SK-N-SH treated with all-trans-retinoic acid at 6 μM for 48 hours (cell line): ENCODE results near the gene NDUFA8.

Experiments used
- GLIS3 ChIP-seq: fragments of 250-450 bp; sonication (Bioruptor Pico); IDR thresholded peaks from 2 replicates; pipeline ENCODE4 v1.5.0; 2020; ENCODE audit warnings: mild to moderate bottlenecking, moderate library complexity
- TOX ChIP-seq: fragments of 250-450 bp; sonication (Bioruptor Pico); IDR thresholded peaks from 2 replicates; pipeline ENCODE4 v1.8.0; 2021; ENCODE audit warnings: mild to moderate bottlenecking, moderate library complexity, borderline replicate concordance
- ZC3H10 ChIP-seq: fragments of 250-450 bp; sonication (Bioruptor Pico); IDR thresholded peaks from 2 replicates; pipeline ENCODE4 v1.5.1; 2021; ENCODE audit warnings: mild to moderate bottlenecking, moderate library complexity
- ZNF70 ChIP-seq: fragments of 450-650 bp; formaldehyde crosslinking; IDR thresholded peaks from 2 replicates; pipeline ENCODE4 v1.5.0; 2020; ENCODE audit warnings: mild to moderate bottlenecking, moderate library complexity
- ZNF8 ChIP-seq: fragments of 450-650 bp; formaldehyde crosslinking; IDR thresholded peaks from 2 replicates; pipeline ENCODE4 v1.5.0; 2020; ENCODE audit warnings: mild to moderate bottlenecking, moderate library complexity
- TF ChIP-seq, protein P1 (sequence below): fragments of 250-450 bp; sonication (Bioruptor Pico); IDR thresholded peaks from 2 replicates; pipeline ENCODE4 v1.5.1; 2020; ENCODE audit warnings: low read depth, mild to moderate bottlenecking, moderate library complexity
- TF ChIP-seq, protein P2 (sequence below): fragments of 250-450 bp; sonication (Bioruptor Pico); IDR thresholded peaks from 2 replicates; pipeline ENCODE4 v1.8.0; 2020; ENCODE audit warnings: mild to moderate bottlenecking, moderate library complexity, borderline replicate concordance

DNA sequence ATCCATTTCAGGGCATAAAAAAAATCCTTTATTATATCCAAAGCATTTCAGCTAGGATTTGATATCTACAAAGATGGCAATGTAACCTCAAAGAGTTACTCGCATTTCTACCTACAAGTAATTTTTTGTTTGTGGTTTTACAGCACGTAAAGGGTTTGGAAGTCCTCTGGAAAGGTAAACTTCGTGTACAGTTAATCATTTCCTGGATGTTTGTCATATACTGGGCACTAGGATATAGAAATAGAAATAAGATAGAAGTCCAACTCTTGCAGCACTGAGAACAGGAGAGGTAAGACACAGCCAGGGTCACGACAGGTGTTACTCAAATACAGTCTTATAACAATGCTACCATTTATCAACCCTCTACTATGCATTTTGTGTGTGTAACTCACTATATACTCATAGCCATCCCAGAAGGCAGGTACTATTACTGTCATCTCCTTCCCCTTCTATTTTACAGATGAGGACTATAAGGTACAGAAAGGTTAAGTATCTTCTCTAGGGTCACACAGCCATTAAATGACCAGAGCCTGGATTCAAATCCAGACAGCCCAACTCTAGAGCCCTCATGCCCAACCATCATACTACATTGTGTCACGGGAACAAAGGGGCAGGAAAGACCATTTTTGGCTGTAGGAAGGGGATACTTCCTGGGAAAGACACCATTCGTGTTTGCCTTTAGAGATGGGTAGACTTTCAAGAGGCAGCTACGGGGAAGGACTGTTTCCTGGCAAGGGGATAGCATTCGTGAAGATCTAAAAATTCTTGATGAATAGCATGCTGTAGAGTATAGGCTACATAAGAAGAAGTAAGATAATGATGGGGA, 19.0 kb downstream of the NDUFA8 start:
- TF ChIP-seq TOX (CRISPR knock-in tag) (no peak), GLIS3 (no peak), ZNF70 (no peak), ZNF8 (no peak), ZC3H10 (CRISPR knock-in tag) (no peak)
- TF ChIP-seq, protein P1, sequence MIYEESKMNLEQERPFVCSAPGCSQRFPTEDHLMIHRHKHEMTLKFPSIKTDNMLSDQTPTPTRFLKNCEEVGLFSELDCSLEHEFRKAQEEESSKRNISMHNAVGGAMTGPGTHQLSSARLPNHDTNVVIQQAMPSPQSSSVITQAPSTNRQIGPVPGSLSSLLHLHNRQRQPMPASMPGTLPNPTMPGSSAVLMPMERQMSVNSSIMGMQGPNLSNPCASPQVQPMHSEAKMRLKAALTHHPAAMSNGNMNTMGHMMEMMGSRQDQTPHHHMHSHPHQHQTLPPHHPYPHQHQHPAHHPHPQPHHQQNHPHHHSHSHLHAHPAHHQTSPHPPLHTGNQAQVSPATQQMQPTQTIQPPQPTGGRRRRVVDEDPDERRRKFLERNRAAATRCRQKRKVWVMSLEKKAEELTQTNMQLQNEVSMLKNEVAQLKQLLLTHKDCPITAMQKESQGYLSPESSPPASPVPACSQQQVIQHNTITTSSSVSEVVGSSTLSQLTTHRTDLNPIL (CRISPR knock-in tag), result no peak
- TF ChIP-seq, protein P2, sequence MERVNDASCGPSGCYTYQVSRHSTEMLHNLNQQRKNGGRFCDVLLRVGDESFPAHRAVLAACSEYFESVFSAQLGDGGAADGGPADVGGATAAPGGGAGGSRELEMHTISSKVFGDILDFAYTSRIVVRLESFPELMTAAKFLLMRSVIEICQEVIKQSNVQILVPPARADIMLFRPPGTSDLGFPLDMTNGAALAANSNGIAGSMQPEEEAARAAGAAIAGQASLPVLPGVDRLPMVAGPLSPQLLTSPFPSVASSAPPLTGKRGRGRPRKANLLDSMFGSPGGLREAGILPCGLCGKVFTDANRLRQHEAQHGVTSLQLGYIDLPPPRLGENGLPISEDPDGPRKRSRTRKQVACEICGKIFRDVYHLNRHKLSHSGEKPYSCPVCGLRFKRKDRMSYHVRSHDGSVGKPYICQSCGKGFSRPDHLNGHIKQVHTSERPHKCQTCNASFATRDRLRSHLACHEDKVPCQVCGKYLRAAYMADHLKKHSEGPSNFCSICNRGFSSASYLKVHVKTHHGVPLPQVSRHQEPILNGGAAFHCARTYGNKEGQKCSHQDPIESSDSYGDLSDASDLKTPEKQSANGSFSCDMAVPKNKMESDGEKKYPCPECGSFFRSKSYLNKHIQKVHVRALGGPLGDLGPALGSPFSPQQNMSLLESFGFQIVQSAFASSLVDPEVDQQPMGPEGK (CRISPR knock-in tag), result no peak
